WERI-Rb-1 (cell line): Measurements from ENCODE around the gene IL3.
A peak's percentile ranks its signal among the peaks of the same experiment; 100 is the strongest.

Experiments
- DNase-seq: peaks from one replicate; pipeline ENCODE4 v3.0.0-alpha.2; 2020
- H3K27ac ChIP-seq: fragments of 250-450 bp; sonication (Bioruptor Pico); 2 replicates; pipeline ENCODE4 v1.5.1; 2020; ENCODE audit warnings: mild to moderate bottlenecking, moderate library complexity
- H3K27me3 ChIP-seq: fragments of 250-450 bp; sonication (Bioruptor Pico); 2 replicates; pipeline ENCODE4 v1.5.1; 2021; ENCODE audit warnings: mild to moderate bottlenecking, low read depth, moderate library complexity; ENCODE audit not compliant: insufficient read depth, severe bottlenecking
- H3K36me3 ChIP-seq: fragments of 250-450 bp; sonication (Bioruptor Pico); 2 replicates; pipeline ENCODE4 v1.5.1; 2020; ENCODE audit warnings: mild to moderate bottlenecking, moderate library complexity
- H3K4me3 ChIP-seq: 2 replicates; pipeline ENCODE4 v1.5.1; 2011; ENCODE audit warnings: low read depth, mild to moderate bottlenecking, control low read depth, low read length
- H3K9me3 ChIP-seq: fragments of 250-450 bp; sonication (Bioruptor Pico); 2 replicates; pipeline ENCODE4 v1.5.1; 2021; ENCODE audit warnings: mild to moderate bottlenecking, moderate library complexity; ENCODE audit not compliant: severe bottlenecking
- TF ChIP-seq, protein P1 (sequence below): IDR thresholded peaks from 2 replicates; pipeline ENCODE4 v1.5.1; 2011; ENCODE audit warnings: low read depth, mild to moderate bottlenecking, control low read depth, inconsistent platforms, low read length

IL3 gene

DNA sequence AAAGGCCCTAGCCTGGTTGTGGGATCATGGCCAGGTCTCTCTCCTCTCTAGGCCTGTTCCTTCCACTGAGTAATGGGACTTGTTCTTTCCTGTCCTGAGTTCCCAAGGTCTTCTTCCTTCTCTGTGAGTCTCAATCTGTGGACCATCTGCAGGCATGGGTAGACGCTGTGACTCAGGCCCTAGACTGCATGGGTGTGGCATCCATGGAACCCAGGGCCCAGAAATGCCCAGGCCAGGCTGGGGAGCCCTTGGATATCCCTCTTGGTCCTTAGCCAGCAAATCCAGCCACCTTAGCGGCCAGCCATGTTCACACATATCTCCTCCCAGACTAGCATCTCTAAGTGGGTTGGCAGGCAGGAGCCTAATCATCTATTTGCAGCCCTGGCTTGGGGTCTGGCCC lies 46.7 kb upstream of the IL3 start:
- TF ChIP-seq, protein P1, sequence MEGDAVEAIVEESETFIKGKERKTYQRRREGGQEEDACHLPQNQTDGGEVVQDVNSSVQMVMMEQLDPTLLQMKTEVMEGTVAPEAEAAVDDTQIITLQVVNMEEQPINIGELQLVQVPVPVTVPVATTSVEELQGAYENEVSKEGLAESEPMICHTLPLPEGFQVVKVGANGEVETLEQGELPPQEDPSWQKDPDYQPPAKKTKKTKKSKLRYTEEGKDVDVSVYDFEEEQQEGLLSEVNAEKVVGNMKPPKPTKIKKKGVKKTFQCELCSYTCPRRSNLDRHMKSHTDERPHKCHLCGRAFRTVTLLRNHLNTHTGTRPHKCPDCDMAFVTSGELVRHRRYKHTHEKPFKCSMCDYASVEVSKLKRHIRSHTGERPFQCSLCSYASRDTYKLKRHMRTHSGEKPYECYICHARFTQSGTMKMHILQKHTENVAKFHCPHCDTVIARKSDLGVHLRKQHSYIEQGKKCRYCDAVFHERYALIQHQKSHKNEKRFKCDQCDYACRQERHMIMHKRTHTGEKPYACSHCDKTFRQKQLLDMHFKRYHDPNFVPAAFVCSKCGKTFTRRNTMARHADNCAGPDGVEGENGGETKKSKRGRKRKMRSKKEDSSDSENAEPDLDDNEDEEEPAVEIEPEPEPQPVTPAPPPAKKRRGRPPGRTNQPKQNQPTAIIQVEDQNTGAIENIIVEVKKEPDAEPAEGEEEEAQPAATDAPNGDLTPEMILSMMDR: no peak
- no peak overlapping the region for H3K27ac ChIP-seq
- no peak for DNase-seq
- H3K4me3 ChIP-seq: no peak overlapping the region
- no peaks in the 10 kb centered on the region for H3K9me3 ChIP-seq
- no peaks in the 10 kb centered on the region; the same call in 1 of the 2 replicates for H3K36me3 ChIP-seq
- no peaks in the 10 kb centered on the region for H3K27me3 ChIP-seq

DNA sequence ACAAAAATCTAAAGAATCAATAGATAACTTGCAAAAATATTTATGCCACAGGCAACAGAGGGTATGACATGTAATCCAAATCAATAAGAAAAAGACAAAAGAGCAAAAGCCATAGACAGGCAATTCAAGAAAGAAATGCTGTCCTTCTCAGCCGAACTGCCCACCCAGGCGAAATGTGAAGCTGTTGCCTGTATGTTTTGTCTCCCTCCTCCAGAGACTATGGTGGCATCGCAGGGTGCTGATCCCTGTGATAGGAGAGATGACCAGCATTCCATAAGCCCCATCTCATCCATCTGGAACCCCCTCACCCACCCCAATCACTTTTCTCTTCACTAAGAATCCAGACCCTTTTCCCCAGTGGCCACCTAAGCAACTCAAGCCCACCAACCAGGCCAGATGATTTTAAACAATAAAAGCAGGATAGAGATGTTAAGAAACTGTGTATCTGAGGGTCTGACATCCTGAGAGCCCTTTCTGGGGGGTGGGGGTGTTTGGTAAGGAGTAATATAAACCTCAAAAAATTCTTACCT lies 43.7 kb upstream of the IL3 start:
- Histone ChIP-seq H3K27me3 (no peaks in the 10 kb centered on the region), H3K4me3 (no peak overlapping the region), H3K36me3 (no peaks in the 10 kb centered on the region), H3K27ac (no peak overlapping the region), H3K9me3 (no peaks in the 10 kb centered on the region)
- TF ChIP-seq, protein P1: no peak
- peak; percentile 2 for DNase-seq

DNA sequence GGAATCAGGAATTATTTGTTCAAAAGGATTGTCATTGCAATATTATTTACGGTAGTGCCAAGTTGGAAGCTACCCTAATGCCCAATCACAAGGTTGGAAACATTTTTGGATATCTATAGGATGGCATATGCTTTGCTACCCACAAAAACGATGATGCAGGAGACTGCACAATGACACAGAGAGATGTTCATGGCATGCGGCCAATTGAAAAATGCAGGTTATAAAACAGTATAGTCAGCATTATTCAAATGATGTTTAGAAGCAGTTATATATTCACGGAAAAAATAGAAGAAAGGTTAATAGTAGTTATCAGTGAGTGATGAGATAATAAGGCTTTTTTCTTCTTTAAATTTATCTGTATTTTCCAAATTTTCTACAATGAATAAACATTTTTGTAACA lies 43.1 kb upstream of the IL3 start:
- H3K27ac ChIP-seq: no peak overlapping the region
- TF ChIP-seq, protein P1: no peak
- no peaks in the 10 kb centered on the region for H3K27me3 ChIP-seq
- H3K36me3 ChIP-seq: no peaks in the 10 kb centered on the region
- DNase-seq: no peak
- H3K4me3 ChIP-seq: no peak overlapping the region
- H3K9me3 ChIP-seq: no peaks in the 10 kb centered on the region

DNA sequence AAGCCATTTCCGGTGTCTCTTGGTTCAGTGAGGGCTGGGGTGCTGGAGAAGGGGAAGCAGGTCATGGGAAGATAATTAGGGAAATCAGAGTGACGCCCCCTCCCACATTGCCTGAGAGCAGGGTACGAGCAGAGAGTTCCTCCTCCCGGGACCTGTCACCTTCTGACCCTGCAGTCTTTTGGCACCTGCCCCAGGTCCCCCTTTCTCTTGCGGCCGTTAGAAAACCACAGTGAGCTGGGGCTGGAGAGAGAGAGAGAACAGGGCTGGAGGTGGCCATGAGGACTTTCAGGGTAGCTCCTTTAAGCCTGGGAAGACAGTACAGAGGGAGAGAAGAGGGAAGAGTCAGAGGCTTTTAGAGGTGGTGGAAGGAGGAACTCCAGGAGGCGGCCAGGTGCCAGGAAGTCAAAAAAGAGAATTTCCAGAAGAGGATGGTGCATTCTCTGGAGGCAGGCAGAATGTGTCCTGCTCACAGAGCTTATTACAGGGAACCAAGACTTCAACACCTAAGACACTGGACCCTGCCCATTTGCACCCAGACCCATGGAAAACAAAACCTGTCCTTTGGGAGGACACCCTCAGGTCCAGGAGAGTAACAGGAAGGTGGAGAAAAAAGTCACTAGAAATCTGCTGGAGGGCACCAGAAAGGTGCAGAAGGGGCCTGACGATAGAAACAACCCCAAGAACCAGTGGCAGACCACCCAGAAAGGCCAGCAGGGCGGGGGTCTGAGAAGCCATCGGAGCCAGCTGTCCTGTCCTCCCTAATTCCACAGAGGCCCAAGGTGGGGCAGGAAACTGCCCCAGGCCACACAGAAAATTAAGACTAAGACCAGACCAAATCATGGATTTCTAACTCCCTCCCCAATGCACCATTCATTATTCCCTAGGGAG lies 42.5 kb upstream of the IL3 start:
- no peak overlapping the region for H3K4me3 ChIP-seq
- peak; percentile 2 for DNase-seq
- no peaks in the 10 kb centered on the region for H3K27me3 ChIP-seq
- H3K9me3 ChIP-seq: no peaks in the 10 kb centered on the region
- TF ChIP-seq, protein P1: no peak
- H3K36me3 ChIP-seq: no peaks in the 10 kb centered on the region
- H3K27ac ChIP-seq: no peak overlapping the region

DNA sequence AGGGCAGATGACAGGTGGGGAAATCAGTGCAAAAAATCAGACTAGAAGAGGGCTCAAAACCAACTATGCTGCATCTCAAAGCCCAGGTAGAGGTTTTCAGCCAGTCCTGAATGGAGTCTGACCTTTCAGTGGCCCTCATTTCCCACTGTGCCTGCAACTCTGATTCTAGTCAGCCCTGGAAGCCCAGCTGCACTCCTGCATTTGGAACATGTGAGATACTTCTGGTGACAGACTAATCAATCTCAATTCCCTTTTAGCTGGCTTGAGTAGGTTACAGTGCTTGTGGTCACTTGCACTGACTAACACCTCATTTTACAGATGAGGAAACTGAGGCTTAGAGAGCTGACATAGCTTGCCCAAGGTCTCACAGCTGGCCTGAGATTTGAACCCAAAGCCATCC lies 41.1 kb upstream of the IL3 start:
- Histone ChIP-seq H3K36me3 (no peaks in the 10 kb centered on the region), H3K9me3 (no peaks in the 10 kb centered on the region), H3K27ac (no peak overlapping the region), H3K4me3 (no peak overlapping the region), H3K27me3 (no peaks in the 10 kb centered on the region)
- DNase-seq: no peak
- TF ChIP-seq, protein P1: no peak
